MM.1S (cell line): ENCODE measurements around the gene ZGPAT.

ENCODE experiments used
- EZH2 ChIP-seq: fragments of 300-600 bp; sonication (generic); optimal IDR thresholded peaks from 2 replicates; pipeline ENCODE3; 2017; ENCODE audit warnings: low read depth, mild to moderate bottlenecking, antibody characterized with exemption, low read length, mixed read lengths
- EZH2phosphoT487 ChIP-seq: fragments of 300-600 bp; sonication (generic); IDR thresholded peaks from 2 replicates; pipeline ENCODE4 v1.6.1; 2018; ENCODE audit warnings: antibody characterized with exemption, low read length
- TF ChIP-seq, protein P1 (sequence below): fragments of 300-600 bp; sonication (generic); IDR thresholded peaks from 2 replicates; pipeline ENCODE4 v1.5.1; 2016; ENCODE audit warnings: antibody characterized with exemption, low read length, mixed read lengths

DNA sequence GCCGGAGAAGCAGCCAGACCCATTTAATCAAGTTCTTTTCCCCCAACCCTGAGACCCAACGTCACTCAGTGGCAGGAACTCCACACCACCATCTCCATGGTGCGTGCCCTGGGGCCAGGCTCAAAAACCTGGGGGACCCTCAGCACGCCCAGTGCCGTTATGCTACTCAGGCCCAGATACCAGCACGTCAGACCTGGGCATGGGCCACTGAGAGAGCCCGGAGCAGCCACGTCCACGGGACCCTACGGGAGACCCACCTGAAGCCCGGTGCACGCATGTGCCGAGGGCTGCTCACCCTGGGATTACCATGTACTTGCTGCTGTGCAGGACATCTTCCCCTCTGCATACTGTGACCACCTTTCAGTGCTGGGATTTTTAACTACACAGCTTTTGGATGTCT lies 45.5 kb downstream of the ZGPAT start:
- no peak for TF ChIP-seq EZH2
- no peak for TF ChIP-seq EZH2phosphoT487
- TF ChIP-seq, protein P1, sequence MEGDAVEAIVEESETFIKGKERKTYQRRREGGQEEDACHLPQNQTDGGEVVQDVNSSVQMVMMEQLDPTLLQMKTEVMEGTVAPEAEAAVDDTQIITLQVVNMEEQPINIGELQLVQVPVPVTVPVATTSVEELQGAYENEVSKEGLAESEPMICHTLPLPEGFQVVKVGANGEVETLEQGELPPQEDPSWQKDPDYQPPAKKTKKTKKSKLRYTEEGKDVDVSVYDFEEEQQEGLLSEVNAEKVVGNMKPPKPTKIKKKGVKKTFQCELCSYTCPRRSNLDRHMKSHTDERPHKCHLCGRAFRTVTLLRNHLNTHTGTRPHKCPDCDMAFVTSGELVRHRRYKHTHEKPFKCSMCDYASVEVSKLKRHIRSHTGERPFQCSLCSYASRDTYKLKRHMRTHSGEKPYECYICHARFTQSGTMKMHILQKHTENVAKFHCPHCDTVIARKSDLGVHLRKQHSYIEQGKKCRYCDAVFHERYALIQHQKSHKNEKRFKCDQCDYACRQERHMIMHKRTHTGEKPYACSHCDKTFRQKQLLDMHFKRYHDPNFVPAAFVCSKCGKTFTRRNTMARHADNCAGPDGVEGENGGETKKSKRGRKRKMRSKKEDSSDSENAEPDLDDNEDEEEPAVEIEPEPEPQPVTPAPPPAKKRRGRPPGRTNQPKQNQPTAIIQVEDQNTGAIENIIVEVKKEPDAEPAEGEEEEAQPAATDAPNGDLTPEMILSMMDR, result no peak
